Transverse colon (tissue), 4 donors: Measurements from ENCODE around the gene EPHA2.

Experiments used
- EP300 ChIP-seq: sonication (generic); formaldehyde crosslinking; IDR thresholded peaks from one replicate; pipeline ENCODE4 v1.6.1; 2017; ENCODE audit warnings: antibody characterized with exemption, low read depth
- POLR2A ChIP-seq: fragments of 450-650 bp; IDR thresholded peaks from one replicate; pipeline ENCODE4 v1.6.1; 2016; ENCODE audit warnings: antibody characterized with exemption, mild to moderate bottlenecking, moderate library complexity
- POLR2AphosphoS5 ChIP-seq, 3 donors: sonication (generic); formaldehyde crosslinking; IDR thresholded peaks; one replicate each; pipeline ENCODE4 v1.6.1; 2016; ENCODE audit warnings: antibody characterized with exemption in 3 of 3
- TF ChIP-seq, protein P1 (sequence below), 5 experiments: fragments of 200-600 bp in 3 of 5; fragments of 450-650 bp in 2 of 5; sonication (generic) in 3 of 5; IDR thresholded peaks; 1 replicate in 2 of 5; 2 replicates in 3 of 5; pipeline ENCODE4 v1.5.1; 2016 to 2017; ENCODE audit warnings: antibody characterized with exemption in 5 of 5, inconsistent platforms in 3 of 5, mild to moderate bottlenecking in 2 of 5, moderate library complexity in 1 of 5

DNA sequence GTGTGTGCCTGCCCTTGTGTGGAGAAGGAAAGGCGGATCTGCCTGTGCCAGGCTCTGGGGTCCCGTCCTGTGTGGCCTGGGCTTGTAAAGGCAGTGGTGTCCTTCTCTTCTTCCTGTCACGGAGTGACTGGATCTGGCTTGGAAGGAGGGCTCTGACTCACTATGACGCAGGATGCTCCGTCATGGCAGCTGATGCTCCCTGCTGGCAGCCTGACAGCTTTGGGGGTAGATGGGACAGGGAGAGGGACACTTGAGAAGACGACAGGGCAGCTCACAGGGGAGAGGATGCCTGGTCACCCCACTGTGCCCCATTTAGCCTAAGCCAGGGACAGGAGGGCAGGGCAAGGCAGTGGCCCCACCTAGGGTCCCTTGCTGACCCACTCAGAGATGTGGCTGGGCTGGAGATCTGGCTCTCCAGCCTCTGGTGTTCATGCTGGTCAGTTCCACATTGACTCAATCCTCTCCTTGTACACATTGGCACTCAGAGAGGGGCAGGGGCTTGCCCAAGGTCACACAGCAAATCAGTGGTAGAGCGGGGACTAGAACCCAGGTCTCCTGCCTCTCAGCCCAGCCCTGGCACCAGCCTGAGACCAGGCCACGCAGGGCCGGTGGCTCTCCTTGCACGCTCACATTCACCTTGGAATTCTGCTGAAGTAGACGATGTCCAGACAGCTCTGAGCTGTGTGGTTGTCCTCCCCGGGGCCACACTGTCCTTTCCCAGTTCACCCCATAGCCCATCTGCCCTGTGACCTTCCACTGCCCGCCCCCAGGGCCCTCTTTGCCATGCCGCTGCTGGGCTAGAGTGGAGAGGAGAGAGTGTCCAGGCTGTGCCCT, 79.6 kb downstream of the EPHA2 start:
- TF ChIP-seq, protein P1, sequence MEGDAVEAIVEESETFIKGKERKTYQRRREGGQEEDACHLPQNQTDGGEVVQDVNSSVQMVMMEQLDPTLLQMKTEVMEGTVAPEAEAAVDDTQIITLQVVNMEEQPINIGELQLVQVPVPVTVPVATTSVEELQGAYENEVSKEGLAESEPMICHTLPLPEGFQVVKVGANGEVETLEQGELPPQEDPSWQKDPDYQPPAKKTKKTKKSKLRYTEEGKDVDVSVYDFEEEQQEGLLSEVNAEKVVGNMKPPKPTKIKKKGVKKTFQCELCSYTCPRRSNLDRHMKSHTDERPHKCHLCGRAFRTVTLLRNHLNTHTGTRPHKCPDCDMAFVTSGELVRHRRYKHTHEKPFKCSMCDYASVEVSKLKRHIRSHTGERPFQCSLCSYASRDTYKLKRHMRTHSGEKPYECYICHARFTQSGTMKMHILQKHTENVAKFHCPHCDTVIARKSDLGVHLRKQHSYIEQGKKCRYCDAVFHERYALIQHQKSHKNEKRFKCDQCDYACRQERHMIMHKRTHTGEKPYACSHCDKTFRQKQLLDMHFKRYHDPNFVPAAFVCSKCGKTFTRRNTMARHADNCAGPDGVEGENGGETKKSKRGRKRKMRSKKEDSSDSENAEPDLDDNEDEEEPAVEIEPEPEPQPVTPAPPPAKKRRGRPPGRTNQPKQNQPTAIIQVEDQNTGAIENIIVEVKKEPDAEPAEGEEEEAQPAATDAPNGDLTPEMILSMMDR (IDR thresholded peaks at IDR 0.05): no peak
- TF ChIP-seq POLR2A (no peak), POLR2AphosphoS5 (IDR thresholded peaks at IDR 0.05) (no peak), EP300 (no peak)
